ENCODE results near the gene PRL. TPM values are rescaled to one million over a fixed set of nuclear protein-coding genes. Genes with fewer than 3 reads are reported as not detected.

Gene PRL
- total and polyA plus RNA-seq, 2 of the 8 experiments (the other 6 are each of a cell fraction or from before 2014, with no cell fraction given) = not detected

DNA sequence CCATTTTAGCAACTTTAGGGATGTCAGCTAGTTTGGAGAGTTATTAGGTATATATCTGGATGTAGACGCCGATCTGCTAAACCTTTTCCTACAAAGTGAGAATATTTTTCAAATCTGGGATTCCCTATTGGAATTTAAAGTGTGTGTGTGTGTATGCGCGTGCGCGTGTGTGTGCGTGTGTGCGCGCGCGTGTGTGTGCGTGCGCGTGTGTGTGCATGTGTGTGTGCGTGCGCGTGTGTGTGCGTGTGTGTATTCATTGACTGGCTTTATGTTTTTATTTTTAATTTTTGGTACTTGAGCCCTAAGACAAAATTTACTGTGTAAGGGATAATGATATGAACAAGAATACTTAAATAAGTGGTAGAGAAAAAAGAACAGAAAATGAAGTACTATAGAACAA is 8.1 kb downstream of the PRL start:
- peaks cover 0 to 4% (median 0%) of the 10 kb centered on the region in 4 experiments; a peak in 1 of 7 replicates for H3K4me1 ChIP-seq (replicated peaks in 1 of 4; ENCODE audit: control insufficient read depth in 3 of 4, insufficient read depth in 4 of 4, low read length in 3 of 4)
- no peaks in the 10 kb centered on the region for H3K79me1 ChIP-seq (ENCODE audit: low read depth, low read length)
- no peak overlapping the region for H3K9ac ChIP-seq (replicated peaks in 1 of 4; ENCODE audit: extremely low read depth in 1 of 4, low read depth in 3 of 4, low read length in 3 of 4)
- no peaks in the 10 kb centered on the region for H3K9me3 ChIP-seq (ENCODE audit: insufficient read depth in 2 of 2, low read depth in 1 of 2, low read length in 1 of 2)
- H2BK5ac ChIP-seq (ENCODE audit: low read depth, low read length) = no peak overlapping the region
- no peak overlapping the region for H3K18ac ChIP-seq (ENCODE audit: extremely low read depth, low read length)
- H2AFZ ChIP-seq (ENCODE audit: low read length) = no peak overlapping the region
- H3K23ac ChIP-seq (ENCODE audit: insufficient read length) = no peak overlapping the region
- no peak overlapping the region for H4K8ac ChIP-seq (ENCODE audit: extremely low read depth, insufficient read depth, low read length)
- no peaks in the 10 kb centered on the region for H3K27me3 ChIP-seq (replicated peaks in 1 of 4; ENCODE audit: control insufficient read depth in 3 of 4, extremely low read depth in 1 of 4, insufficient read depth in 3 of 4, low read length in 3 of 4)
- H3K56ac ChIP-seq (replicated peaks; ENCODE audit: insufficient read length, low read depth, low read length) = no peak overlapping the region
- FAIRE-seq = no peak
- H2AK5ac ChIP-seq (ENCODE audit: low read depth, low read length) = no peak overlapping the region
- H3K4me2 ChIP-seq (ENCODE audit: insufficient read depth in 1 of 2, low read depth in 2 of 2, low read length in 2 of 2) = no peak overlapping the region
- no peak overlapping the region; the same call in 1 of the 2 replicates for H2BK20ac ChIP-seq (ENCODE audit: low read length)
- 91% methylated on average over 18 of the region's 18 CpGs; no CpG with 5 or more reads in 1 of the 2 experiments for WGBS, 2 experiments (ENCODE audit: extremely low coverage in 1 of 2, insufficient coverage in 1 of 2, insufficient read length in 1 of 2, insufficient replicate concordance in 2 of 2, low coverage in 1 of 2, low lambda C conversion rate in 2 of 2, missing lambda C conversion rate in 1 of 2)
- ChIA-PET POLR2A (ENCODE audit: partially characterized antibody) (no interaction called here), CTCF (ENCODE audit: partially characterized antibody) (no interaction called here)
- no peaks in the 10 kb centered on the region for H3K79me2 ChIP-seq (ENCODE audit: control insufficient read depth in 1 of 2, insufficient read depth in 2 of 2, low read length in 2 of 2)
- no peak overlapping the region for H2BK120ac ChIP-seq (replicated peaks; ENCODE audit: low read depth, low read length)
- no peak for DNase-seq (ENCODE audit: low read depth in 1 of 2, low spot score in 2 of 2)
- peaks cover 2% of the 10 kb centered on the region; the same call in 1 of the 2 replicates for H3K23me2 ChIP-seq (ENCODE audit: low read depth, low read length)
- no peak overlapping the region for H3K4ac ChIP-seq (replicated peaks; ENCODE audit: insufficient read length, low read depth, low read length)
- no peak overlapping the region for H2BK15ac ChIP-seq (ENCODE audit: low read length)
- H3K36me3 ChIP-seq (ENCODE audit: control insufficient read depth in 2 of 4, insufficient read depth in 4 of 4, low read length in 3 of 4) = no peaks in the 10 kb centered on the region
- no peaks in the 10 kb centered on the region for H4K20me1 ChIP-seq (replicated peaks in 1 of 2; ENCODE audit: control insufficient read depth in 1 of 2, insufficient read depth in 2 of 2, low read length in 2 of 2)
- no peak overlapping the region for H4K5ac ChIP-seq (ENCODE audit: insufficient read length, low read depth, low read length)
- H3K4me3 ChIP-seq (ENCODE audit: extremely low read depth in 1 of 4, insufficient read depth in 2 of 4, low read depth in 3 of 4, low read length in 4 of 4) = no peak overlapping the region
- no peak overlapping the region for H4K91ac ChIP-seq (replicated peaks; ENCODE audit: insufficient read length, low read length)
- no peak overlapping the region for H2BK12ac ChIP-seq (ENCODE audit: low read depth, low read length)
- no peak overlapping the region for H3K27ac ChIP-seq (ENCODE audit: low read depth, low read length)
- H3K14ac ChIP-seq (ENCODE audit: insufficient read length) = no peak overlapping the region
